ENCODE results near the gene SDHC. TPM values are rescaled to one million over a fixed set of nuclear protein-coding genes. Genes with fewer than 3 reads are reported as not detected.

The SDHC gene
- polyA plus RNA-seq, 1 of the 3 experiments (the other 2 are of a cell fraction), result 195 TPM

- 82% methylated on average over 1 of the region's 1 CpG for WGBS (ENCODE audit: low lambda C conversion rate)
- Histone ChIP-seq H3K9me2 (no peaks in the 10 kb centered on the region), H3K4me1 (ENCODE audit: control insufficient read depth in 1 of 2, insufficient read depth in 2 of 2, low read depth in 1 of 2, low read length in 1 of 2) (no peaks in the 10 kb centered on the region), H3K4me2 (no peak overlapping the region), H3K79me2 (ENCODE audit: insufficient read depth) (no peaks in the 10 kb centered on the region; the same call in 1 of the 2 replicates), H3K4me3 (ENCODE audit: low read depth in 2 of 2, low read length in 1 of 2) (no peak overlapping the region), H3F3A (replicated peaks; ENCODE audit: insufficient read depth) (no peaks in the 10 kb centered on the region), H4K20me1 (ENCODE audit: insufficient read depth) (no peaks in the 10 kb centered on the region), H3K9me3 (no peaks in the 10 kb centered on the region), H3K27me3 (ENCODE audit: insufficient read depth) (no peaks in the 10 kb centered on the region), H3K9ac (no peak overlapping the region), H3K36me3 (replicated peaks in 1 of 2; ENCODE audit: control insufficient read depth in 1 of 2, insufficient read depth in 2 of 2, low read length in 1 of 2) (peaks cover 12 to 17% of the 10 kb centered on the region in 2 experiments), H2AFZ (ENCODE audit: low read depth) (no peak overlapping the region), H3K27ac (ENCODE audit: low read depth in 2 of 2, low read length in 1 of 2) (no peak overlapping the region)
- DNase-seq, result no peak
- TF ChIP-seq EP300 (IDR thresholded peaks at IDR 0.05; ENCODE audit: borderline replicate concordance in 1 of 2, low read depth in 1 of 2, low read length in 1 of 2) (no peak), EZH2phosphoT487 (IDR thresholded peaks at IDR 0.05; ENCODE audit: borderline replicate concordance, low read depth) (no peak), TAF1 (IDR thresholded peaks at IDR 0.05; ENCODE audit: borderline replicate concordance, low read depth, low read length) (no peak), MXI1 (IDR thresholded peaks at IDR 0.05; ENCODE audit: low read depth, low read length) (no peak), ZBTB33 (IDR thresholded peaks at IDR 0.05; ENCODE audit: borderline replicate concordance, low read depth) (no peak), JUND (IDR thresholded peaks at IDR 0.05) (no peak), CHD2 (IDR thresholded peaks at IDR 0.05; ENCODE audit: low read length, partially characterized antibody) (no peak), RFX5 (IDR thresholded peaks at IDR 0.05; ENCODE audit: low read length) (no peak), REST (IDR thresholded peaks at IDR 0.05; ENCODE audit: low read depth, low read length) (no peak), FOSL2 (IDR thresholded peaks at IDR 0.05; ENCODE audit: borderline replicate concordance, low read depth) (no peak), USF2 (IDR thresholded peaks at IDR 0.05; ENCODE audit: borderline replicate concordance, low read depth, low read length) (no peak), TCF12 (IDR thresholded peaks at IDR 0.05) (no peak)
- CTCF ChIA-PET, result interaction anchor here (1.3 to 1.4 kb wide), 2 partner anchors 30 to 31 kb away, joined by 4 to 6 read pairs; no protein-coding TSS in a partner anchor
- POLR2A ChIA-PET, result interaction anchor here (1.0 kb wide), 1 partner anchor 34 kb away, joined by 3 read pairs; no protein-coding TSS in a partner anchor
These were observed 37.3 kb downstream of the SDHC start for GRCh38 chr1:161351482-161351881.

Measured in SK-N-SH (cell line).